GM23248 (cell line): Measurements from ENCODE around the gene SPATC1L.

ENCODE experiments used
- EZH2 ChIP-seq: fragments of 200-600 bp; sonication (generic); IDR thresholded peaks from 2 replicates; pipeline ENCODE4 v1.6.1; 2018; ENCODE audit warnings: antibody characterized with exemption, mild to moderate bottlenecking; ENCODE audit not compliant: insufficient read depth, poor library complexity, severe bottlenecking
- EZH2phosphoT487 ChIP-seq: fragments of 200-600 bp; sonication (generic); IDR thresholded peaks from 2 replicates; pipeline ENCODE4 v1.6.1; 2018; ENCODE audit warnings: antibody characterized with exemption, moderate library complexity, mild to moderate bottlenecking, low read depth; ENCODE audit not compliant: insufficient read depth

DNA sequence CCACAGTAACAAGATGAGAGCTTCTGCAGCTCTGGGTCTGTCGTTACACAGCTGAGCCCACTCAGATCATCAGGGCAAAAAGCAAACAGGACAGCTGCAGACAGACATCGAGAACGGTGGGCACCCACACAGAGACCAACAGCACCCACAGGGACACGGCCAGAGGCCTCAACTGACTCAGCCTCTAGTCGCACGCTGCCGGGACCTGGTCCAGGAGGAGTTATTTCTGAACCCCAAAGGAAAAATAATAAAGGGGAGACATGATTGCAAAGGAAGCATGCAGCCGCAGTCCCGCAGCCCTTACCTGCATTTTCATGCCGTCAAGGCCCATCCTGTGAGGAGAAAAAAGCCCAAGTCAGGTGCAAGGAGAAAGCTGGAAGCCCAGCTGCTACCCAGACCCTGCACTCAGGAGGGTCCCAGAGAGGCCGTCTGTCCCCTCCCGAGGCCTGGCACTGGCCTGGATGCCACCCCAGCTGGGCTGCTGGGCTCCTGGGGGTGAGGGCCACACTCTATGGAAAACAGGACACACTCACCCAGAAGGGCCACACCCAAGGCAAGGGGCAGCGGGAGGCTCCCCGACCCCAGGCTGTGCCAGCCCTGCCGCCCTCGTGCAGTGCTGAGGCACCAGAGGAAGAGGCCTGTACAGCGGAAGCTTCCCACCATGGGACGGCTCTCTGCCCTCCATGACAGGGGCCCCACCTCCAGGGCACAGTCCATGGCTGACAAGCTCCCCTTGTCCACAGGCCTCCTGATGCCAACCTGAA lies 28.6 kb upstream of the SPATC1L start:
- TF ChIP-seq EZH2, result no peak
- no peak for TF ChIP-seq EZH2phosphoT487
